Fibroblast of skin of abdomen (primary cell): ENCODE measurements around the gene EPN3.
A peak's percentile ranks its signal among the peaks of the same experiment; 100 is the strongest.

ENCODE experiments used
- DNase-seq: peaks from one replicate; pipeline ENCODE4 v3.0.0-alpha.2; 2013

EPN3 gene

GRCh38 chr17:50550661-50551432 is 18.3 kb downstream of the EPN3 start:
- peak; percentile 78 for DNase-seq

- no peak for DNase-seq
These were observed 18.9 kb downstream of the EPN3 start for GRCh38 chr17:50551433-50551815.

DNA sequence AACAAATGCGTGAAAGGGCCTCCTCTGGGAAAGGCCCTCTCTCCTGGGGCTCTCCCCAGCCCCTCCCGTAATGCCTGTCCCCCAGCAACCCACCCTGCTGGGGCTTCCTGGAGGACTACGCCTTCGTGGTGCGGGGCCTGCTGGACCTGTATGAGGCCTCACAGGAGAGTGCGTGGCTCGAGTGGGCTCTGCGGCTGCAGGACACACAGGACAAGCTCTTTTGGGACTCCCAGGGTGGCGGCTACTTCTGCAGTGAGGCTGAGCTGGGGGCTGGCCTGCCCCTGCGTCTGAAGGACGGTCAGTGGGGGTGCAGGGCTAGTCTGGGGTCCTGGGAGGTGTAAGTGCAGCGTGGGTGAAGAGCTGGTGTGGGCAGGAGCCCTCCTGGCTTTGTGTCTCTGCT is 19.3 kb downstream of the EPN3 start:
- no peak for DNase-seq

GRCh38 chr17:50554201-50554600 is 21.7 kb downstream of the EPN3 start:
- no peak for DNase-seq

- no peak for DNase-seq
These were observed 24.3 kb downstream of the EPN3 start for GRCh38 chr17:50556803-50557202.

DNA sequence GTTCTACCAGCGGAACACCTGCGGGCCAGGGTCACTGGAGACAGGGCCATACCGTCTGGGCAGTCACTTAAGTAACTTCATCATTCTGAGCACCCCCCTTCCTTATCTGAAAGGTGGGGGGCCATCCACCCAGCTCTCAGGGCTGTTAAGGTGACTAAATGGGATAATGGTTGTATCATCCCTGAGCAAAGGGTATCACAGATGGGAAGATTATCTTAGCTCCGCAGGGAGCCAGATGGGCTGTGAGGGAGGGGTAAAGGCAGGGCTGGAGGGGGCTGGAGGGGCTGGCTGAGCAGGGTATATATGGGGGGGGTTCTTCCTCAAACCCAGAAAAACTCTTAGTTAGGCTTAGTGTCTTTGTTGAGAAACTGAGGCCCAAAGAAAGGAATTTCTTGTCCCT is 25.1 kb downstream of the EPN3 start:
- DNase-seq = no peak

DNA sequence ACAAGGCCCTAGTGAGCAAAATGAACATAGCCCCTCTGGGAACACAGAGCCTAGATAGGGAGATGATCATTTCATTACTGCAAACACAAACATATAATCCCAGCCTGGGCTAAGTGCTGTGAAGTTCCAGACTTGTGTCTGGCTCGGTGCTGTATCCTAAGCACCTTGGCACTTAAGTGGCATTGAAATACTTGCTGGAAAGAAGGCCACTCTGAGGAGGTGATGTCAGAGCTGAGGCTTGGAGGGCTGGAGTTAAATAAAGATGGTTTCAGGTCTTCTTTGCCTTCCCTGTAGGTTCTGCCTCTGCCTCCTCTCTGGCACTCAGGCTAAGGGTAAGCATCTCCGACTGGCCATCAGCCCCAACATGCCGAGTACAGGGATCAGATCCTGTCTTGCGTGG is 25.6 kb downstream of the EPN3 start:
- DNase-seq = no peak

GRCh38 chr17:50558581-50558940 is 26.0 kb downstream of the EPN3 start:
- DNase-seq = no peak

DNA sequence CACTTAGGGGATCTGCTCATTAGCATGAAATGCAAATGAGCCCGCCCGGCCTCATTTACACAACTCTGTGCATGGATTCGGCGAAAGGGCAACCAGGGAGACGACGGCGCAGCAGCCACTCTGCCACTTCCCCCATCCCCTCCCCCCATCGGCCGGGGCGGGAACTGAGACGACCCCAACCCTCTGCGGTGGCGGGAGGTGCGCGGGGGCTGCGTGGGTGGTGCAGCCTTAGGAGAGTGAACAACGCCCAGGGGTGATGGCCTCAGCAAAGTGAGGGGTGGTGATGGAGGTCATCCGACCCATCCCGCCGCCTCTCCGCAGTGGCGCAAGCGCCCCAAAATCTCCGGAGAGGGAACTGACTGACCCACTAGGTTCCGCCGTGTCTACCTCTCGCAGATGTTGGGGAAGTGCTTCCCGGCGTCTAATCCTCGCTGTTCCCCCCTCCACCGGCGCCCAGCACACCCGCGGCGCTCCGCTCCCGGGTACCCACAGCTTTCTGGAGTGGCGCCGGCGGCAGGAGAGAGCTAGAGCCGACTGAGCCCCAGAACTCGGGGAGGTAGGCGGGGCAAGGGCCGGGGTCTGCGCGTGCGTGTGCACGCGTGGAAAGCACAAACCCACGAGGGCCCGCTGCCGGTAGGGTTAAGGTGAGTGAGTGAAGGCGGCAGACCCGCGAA is 26.5 kb downstream of the EPN3 start:
- DNase-seq = no peak

- DNase-seq = peak; percentile 30
These were observed 27.2 kb downstream of the EPN3 start for GRCh38 chr17:50559674-50560184.

DNA sequence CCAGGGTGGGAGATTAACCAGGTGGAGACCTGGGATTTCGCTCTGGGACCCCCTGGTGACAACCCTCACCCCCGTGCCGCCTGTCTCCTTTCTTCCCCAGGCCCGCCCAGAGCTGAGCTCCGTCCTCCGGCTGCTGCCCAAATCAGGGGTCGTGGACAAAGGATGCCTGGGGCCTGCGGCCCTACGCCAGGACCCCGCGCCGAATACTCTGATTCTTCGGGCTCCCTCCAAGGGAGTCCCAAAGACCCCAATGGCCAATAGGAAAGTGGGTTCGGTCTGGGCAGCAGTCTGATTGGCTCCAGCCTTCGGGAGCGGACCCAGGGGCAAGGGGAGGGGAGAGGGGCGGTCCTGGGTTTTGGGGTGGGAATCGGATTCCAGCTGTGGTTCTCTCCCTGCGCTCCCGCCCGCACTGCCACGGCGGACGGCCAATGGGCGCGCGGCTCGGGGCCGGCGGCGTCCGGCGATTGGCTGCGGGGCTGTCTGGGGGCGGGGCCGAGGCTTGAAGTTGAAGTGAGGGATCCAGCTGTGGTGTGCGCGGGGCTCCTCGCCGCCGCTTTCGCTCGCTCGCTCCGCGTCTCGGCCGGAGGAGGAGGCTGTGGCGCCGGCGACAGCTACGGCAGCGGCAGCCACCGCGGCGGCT is 27.8 kb downstream of the EPN3 start, which contains the start of gene CACNA1G:
Gene CACNA1G, plus strand, starts transcription at position 531 of the 640 bp plus-strand sequence. CDS start 745 bp downstream, outside the sequence.
- peak; percentile 85 for DNase-seq

- DNase-seq = no peak
These were observed 28.6 kb downstream of the EPN3 start for GRCh38 chr17:50560931-50561745.

GRCh38 chr17:50561746-50562141 is 29.2 kb downstream of the EPN3 start:
- DNase-seq = no peak

GRCh38 chr17:50562242-50563091 is 29.9 kb downstream of the EPN3 start:
- DNase-seq = peak; percentile 9

DNA sequence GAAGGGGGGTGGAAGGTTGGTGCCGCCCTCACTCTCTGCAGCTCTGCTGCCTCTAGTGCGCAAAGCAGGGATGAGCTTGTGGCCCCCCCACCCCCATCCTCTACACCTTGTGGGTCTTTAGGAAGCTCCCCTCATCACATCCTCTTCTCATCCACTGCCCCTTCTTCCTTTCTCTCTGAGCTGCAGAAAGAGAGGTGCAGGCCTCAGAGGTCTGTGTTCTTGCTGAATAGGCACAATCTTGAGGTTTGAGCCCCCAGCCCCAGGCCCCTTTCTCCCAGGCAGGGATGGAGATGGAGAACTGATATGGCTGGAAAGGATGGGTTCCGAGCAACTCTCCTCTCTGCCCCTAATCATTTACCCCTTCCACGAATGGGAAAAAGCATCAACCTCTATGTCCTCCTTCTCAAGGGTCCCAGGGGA is 30.6 kb downstream of the EPN3 start:
- no peak for DNase-seq

DNA sequence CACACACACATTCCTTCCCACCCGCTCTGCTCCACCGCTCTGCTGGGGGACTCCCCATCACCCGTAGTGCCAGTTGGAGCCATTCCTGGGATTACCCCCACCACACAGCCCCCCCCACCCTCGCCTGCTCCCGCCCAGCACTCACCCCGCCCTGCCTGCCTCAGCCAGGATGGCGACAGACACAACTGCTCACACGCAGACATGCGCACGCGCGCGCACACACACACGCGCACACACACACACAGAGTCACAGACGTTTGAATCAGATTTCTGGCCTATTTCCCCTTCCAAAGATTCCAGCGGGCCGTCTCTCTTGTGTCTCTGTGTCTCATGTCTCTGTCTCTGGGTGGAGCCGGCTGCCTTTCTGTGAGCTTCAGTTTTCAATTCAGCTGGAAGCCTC is 32.4 kb downstream of the EPN3 start:
- DNase-seq = peak; percentile 84

GRCh38 chr17:50565402-50566350 is 33.1 kb downstream of the EPN3 start:
- DNase-seq = no peak

DNA sequence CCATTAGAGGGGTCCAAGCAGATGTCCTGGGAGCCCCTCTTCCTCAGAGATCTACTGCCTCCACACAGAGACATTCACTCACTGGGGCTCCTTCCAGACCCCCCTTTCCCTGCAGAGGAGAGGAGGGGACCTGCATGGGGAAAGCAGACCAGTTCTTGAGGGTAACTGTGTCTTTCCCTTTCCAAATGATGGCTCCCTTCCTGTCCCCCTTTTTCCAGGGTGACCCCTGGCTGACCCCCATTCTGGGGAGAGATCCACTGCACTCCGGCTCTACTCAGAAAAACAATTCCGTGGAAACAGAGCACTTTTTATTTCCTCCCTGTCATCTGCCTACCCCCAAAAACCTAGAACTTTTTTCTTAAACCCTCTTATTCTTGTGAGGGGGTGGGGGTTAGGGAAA is 34.4 kb downstream of the EPN3 start:
- no peak for DNase-seq

- DNase-seq = no peak
These were observed 36.1 kb downstream of the EPN3 start for GRCh38 chr17:50568659-50569058.

- no peak for DNase-seq
These were observed 37.1 kb downstream of the EPN3 start for GRCh38 chr17:50569592-50569991.
